Gastrocnemius medialis (tissue), 4 donors: ENCODE results near the gene CCDC80. TPM values are rescaled to one million over a fixed set of nuclear protein-coding genes. Genes with fewer than 3 reads are reported as not detected.

Experiments used
- ATAC-seq, 2 donors: fragments of 150-250 bp; one replicate each; pipeline ENCODE4 v1.9.1; 2016
- DNase-seq, 2 donors: peaks; one replicate each; pipeline ENCODE4 v3.0.0-alpha.2; 2019
- H3K27ac ChIP-seq, 4 donors: fragments of 200-600 bp; sonication (generic); 1 replicate in 1 of 4; 2 replicates in 3 of 4; pipeline ENCODE4 v1.5.1; 2016 to 2018; ENCODE audit warnings: mild to moderate bottlenecking in 2 of 4, moderate library complexity in 1 of 4
- H3K27me3 ChIP-seq, 3 donors: fragments of 200-600 bp; sonication (generic) in 2 of 3; 1 replicate in 1 of 3; 2 replicates in 2 of 3; pipeline versions ENCODE4 v1.5.1 to v1.6.0; 2016 to 2019; ENCODE audit warnings: mild to moderate bottlenecking in 1 of 3, moderate library complexity in 1 of 3
- H3K36me3 ChIP-seq, 2 donors: fragments of 200-600 bp; sonication (generic) in 1 of 2; one replicate each; pipeline ENCODE4 v1.5.1; 2017 to 2018
- H3K4me1 ChIP-seq, 2 donors: fragments of 200-600 bp; sonication (generic) in 1 of 2; one replicate each; pipeline ENCODE4 v1.5.1; 2016 to 2017; ENCODE audit warnings: mild to moderate bottlenecking in 2 of 2
- H3K4me3 ChIP-seq, 4 donors: fragments of 200-600 bp; sonication (generic) in 3 of 4; 1 replicate in 1 of 4; 2 replicates in 3 of 4; pipeline ENCODE4 v1.5.1; 2016 to 2019; ENCODE audit warnings: mild to moderate bottlenecking in 2 of 4
- H3K9me3 ChIP-seq, 3 donors: fragments of 200-600 bp; sonication (generic) in 2 of 3; 1 replicate in 1 of 3; 2 replicates in 2 of 3; pipeline ENCODE4 v1.5.1; 2016 to 2019
- POLR2A ChIP-seq, 2 donors: fragments of 450-650 bp; IDR thresholded peaks; one replicate each; pipeline ENCODE4 v1.6.1; 2017; ENCODE audit warnings: antibody characterized with exemption in 2 of 2, mild to moderate bottlenecking in 2 of 2, moderate library complexity in 2 of 2
- in situ Hi-C, 4 donors: fragments of 200-750 bp; cut with MboI; loops; one replicate each; pipeline versions ENCODE4 v1.15.0 to v1.8.0; 2017; ENCODE audit warnings: low sequenced_read_pairs in 4 of 4
- intact Hi-C: fragments of 100-400 bp; cut with DNase I; formaldehyde crosslinking; loops from one replicate; pipeline ENCODE4 v1.15.1; 2023; ENCODE audit warnings: low total_unique reads
- total RNA-seq, 4 donors: library from RNA; depleted of rRNA; stranded (reverse); fragments of >200 nt; gene quantifications; one replicate each; pipeline versions ENCODE4 v1.1.0 to v1.2.3, GENCODE V29; 2016
- TF ChIP-seq, protein P1 (sequence below), 5 experiments: fragments of 450-650 bp in 3 of 5; fragments of 200-600 bp in 2 of 5; sonication (generic) in 2 of 5; IDR thresholded peaks in 4 of 5; conservative IDR thresholded peaks in 1 of 5; 1 replicate in 4 of 5; 2 replicates in 1 of 5; pipeline ENCODE4 v1.5.1; 2016 to 2019; ENCODE audit warnings: antibody characterized with exemption in 5 of 5, mild to moderate bottlenecking in 3 of 5, moderate library complexity in 3 of 5

Gene CCDC80
- total RNA-seq, 4 donors from 2014 or later = 0.63 to 13.5 (median 3.4) TPM

DNA sequence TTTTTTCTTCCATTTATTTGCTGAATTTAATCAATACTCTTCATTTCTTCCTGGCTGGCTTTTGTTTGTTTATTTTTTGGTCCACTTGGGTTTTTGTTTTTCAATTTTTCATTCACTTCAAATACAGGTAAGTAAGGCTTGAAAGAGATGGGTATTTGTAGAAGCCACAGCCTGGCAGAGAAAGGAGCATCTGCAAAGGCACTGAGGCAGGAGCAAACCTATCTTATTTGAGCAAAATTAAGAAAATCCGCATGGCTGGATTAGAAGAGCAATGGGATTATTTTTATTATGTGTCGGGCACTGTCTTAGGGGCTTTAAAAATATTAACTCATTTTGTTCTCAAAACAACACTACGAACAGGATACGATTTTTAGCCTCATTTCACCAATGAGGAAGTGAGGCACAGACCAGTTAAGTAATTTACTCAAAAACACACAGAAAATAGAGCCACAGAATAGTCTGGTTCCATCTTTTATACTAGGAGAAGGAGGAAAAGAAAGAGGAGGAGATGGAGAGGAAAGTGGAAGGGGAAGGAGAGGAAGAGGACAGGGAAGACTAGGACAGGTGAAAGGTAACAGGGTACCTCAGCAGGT is 35.1 kb upstream of the CCDC80 start:
- no peaks in the 10 kb centered on the region for H3K9me3 ChIP-seq
- TF ChIP-seq, protein P1, sequence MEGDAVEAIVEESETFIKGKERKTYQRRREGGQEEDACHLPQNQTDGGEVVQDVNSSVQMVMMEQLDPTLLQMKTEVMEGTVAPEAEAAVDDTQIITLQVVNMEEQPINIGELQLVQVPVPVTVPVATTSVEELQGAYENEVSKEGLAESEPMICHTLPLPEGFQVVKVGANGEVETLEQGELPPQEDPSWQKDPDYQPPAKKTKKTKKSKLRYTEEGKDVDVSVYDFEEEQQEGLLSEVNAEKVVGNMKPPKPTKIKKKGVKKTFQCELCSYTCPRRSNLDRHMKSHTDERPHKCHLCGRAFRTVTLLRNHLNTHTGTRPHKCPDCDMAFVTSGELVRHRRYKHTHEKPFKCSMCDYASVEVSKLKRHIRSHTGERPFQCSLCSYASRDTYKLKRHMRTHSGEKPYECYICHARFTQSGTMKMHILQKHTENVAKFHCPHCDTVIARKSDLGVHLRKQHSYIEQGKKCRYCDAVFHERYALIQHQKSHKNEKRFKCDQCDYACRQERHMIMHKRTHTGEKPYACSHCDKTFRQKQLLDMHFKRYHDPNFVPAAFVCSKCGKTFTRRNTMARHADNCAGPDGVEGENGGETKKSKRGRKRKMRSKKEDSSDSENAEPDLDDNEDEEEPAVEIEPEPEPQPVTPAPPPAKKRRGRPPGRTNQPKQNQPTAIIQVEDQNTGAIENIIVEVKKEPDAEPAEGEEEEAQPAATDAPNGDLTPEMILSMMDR (IDR thresholded peaks at IDR 0.05 in 4 of 5, conservative IDR thresholded peaks at IDR 0.05 in 1 of 5) = no peak
- TF ChIP-seq POLR2A (IDR thresholded peaks at IDR 0.05) = no peak
- no peak for DNase-seq
- H3K4me3 ChIP-seq = no peak overlapping the region
- ATAC-seq = no peak
- intact Hi-C loops (no loop called here), in situ Hi-C loops (no loop called here)
- H3K27ac ChIP-seq = no peak overlapping the region
- H3K27me3 ChIP-seq = no peaks in the 10 kb centered on the region
- no peaks in the 10 kb centered on the region for H3K36me3 ChIP-seq
- no peaks in the 10 kb centered on the region for H3K4me1 ChIP-seq

DNA sequence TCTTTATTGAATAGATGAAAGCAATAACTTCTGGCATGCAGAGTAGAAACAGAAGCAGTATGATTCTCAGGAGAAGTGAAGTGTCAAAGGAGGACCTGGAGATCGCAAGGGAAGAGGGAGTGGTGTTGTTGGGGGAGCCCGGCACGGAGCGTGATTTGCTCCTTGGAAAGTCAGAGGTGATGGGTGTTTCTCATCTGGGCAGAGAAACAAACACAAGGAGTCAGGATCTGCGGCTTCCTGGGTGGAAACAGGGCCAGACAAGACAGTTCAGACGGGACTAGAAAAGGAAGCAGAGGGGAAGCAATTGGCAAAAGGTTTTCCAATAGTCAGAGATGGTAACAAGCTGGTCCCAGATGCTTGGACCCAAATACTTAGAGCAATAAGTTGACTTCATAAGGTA is 34.4 kb upstream of the CCDC80 start:
- in situ Hi-C loops = no loop called here
- no peaks in the 10 kb centered on the region for H3K9me3 ChIP-seq
- no peak overlapping the region for H3K27ac ChIP-seq
- H3K36me3 ChIP-seq = no peaks in the 10 kb centered on the region
- no peak for DNase-seq
- ATAC-seq = no peak
- no peak for TF ChIP-seq POLR2A (IDR thresholded peaks at IDR 0.05)
- TF ChIP-seq, protein P1 (IDR thresholded peaks at IDR 0.05 in 4 of 5, conservative IDR thresholded peaks at IDR 0.05 in 1 of 5) = no peak
- H3K27me3 ChIP-seq = no peaks in the 10 kb centered on the region
- intact Hi-C loops = no loop called here
- no peaks in the 10 kb centered on the region for H3K4me1 ChIP-seq
- no peak overlapping the region for H3K4me3 ChIP-seq

DNA sequence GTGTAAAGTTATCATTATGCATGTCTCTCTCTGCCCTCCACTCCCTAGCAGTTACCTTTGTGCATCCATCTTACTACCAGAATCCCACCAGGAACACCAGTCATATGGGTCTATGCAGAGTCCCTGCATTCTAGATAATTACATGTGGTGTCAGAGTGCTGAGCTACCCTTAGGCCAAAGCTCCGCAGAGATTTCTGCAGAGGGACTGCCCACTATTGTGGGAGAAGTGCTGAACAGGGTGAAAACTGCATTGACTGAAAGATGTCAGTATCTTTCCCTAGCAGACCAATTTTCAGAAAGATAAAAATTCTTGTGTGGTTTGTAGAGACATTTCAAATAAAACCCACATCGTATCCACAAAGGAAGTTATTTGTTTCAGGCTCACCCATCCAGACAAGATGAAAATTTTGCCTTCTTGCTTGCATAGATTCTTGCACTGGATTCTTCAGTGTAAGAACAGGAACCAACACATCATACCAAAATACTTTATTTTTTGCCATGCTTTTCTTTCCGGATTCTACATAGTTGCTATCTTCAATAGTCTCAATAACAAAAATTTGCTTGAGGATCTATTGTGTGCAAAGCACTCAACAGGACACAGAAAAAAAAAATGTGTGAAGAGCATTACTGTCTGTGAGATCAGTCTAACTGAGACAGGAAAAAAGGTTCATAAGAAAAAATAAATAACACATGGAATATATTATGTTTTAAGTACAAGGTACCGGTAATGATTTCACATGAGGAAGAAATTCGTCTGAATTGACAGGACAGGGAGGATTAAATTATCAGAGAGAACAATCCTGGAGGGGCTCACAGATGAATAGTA is 32.0 kb upstream of the CCDC80 start:
- intact Hi-C loops = no loop called here
- Histone ChIP-seq H3K4me1 (no peaks in the 10 kb centered on the region), H3K9me3 (no peaks in the 10 kb centered on the region), H3K27ac (no peak overlapping the region), H3K27me3 (no peaks in the 10 kb centered on the region), H3K36me3 (no peaks in the 10 kb centered on the region), H3K4me3 (no peak overlapping the region)
- in situ Hi-C loops = no loop called here
- TF ChIP-seq POLR2A (IDR thresholded peaks at IDR 0.05) = no peak
- TF ChIP-seq, protein P1 (IDR thresholded peaks at IDR 0.05 in 4 of 5, conservative IDR thresholded peaks at IDR 0.05 in 1 of 5) = no peak
- ATAC-seq = no peak
- DNase-seq = no peak

DNA sequence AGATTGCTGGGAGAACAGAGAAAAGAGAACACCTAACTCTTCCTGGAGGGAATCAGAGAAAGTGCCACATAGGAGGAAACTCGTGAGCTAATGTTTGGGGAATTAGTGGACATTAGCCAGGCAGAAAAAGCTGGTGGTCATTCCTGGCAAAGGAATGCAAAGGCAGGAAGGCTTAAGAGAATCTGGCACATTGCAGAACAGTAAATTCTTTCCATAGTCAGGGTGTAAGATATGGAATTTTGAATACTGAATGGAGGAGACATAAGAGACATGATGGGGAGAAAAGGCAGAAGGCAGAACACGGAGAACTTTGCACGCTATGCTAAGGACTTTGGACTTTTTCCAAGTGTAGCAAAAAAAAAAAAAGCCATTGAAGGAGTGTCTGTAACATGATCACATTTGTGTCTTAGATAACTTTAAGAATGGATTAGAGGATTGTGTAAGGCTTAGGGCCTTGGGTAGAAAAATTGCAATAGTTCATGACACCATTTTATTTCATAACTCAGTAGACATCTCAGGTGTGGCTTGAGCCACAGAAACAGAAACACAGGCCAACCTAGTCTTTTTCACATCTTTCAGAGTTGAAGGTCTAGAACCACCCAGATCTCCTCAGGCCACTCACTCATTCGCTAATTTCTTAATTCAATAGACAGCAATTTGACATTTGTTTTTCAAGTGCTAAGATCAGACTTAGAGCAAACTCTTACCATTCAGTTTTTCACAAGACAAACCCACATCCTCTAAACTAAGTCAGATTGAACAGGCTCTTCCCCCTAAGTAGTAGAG is 31.2 kb upstream of the CCDC80 start:
- no peak for DNase-seq
- Histone ChIP-seq H3K27me3 (no peaks in the 10 kb centered on the region), H3K36me3 (no peaks in the 10 kb centered on the region), H3K9me3 (no peaks in the 10 kb centered on the region), H3K4me3 (no peak overlapping the region), H3K4me1 (no peaks in the 10 kb centered on the region), H3K27ac (no peak overlapping the region)
- intact Hi-C loops = no loop called here
- no peak for ATAC-seq
- in situ Hi-C loops = no loop called here
- TF ChIP-seq, protein P1 (IDR thresholded peaks at IDR 0.05 in 4 of 5, conservative IDR thresholded peaks at IDR 0.05 in 1 of 5) = no peak
